ENCODE results near the gene SOD3.

DNA sequence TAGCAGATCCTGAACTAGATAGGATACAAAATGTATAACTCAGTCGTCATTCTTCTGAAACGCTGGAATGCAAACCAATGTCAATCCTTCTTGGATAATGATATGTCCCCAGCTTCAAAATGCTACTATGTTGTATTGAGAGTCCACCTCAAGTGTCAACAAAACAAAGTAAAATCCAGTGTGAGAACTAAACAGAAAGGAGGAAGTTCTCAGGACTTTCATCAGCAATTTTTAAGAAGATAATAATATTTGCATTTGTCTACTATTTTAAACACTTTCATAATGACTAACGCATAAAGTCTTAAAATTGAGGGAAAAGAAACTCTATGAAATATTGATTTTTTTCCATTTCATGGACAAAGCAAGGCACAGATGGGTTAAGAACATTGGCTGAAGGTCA is 36.3 kb downstream of the SOD3 start:
- TF ChIP-seq, protein P1, sequence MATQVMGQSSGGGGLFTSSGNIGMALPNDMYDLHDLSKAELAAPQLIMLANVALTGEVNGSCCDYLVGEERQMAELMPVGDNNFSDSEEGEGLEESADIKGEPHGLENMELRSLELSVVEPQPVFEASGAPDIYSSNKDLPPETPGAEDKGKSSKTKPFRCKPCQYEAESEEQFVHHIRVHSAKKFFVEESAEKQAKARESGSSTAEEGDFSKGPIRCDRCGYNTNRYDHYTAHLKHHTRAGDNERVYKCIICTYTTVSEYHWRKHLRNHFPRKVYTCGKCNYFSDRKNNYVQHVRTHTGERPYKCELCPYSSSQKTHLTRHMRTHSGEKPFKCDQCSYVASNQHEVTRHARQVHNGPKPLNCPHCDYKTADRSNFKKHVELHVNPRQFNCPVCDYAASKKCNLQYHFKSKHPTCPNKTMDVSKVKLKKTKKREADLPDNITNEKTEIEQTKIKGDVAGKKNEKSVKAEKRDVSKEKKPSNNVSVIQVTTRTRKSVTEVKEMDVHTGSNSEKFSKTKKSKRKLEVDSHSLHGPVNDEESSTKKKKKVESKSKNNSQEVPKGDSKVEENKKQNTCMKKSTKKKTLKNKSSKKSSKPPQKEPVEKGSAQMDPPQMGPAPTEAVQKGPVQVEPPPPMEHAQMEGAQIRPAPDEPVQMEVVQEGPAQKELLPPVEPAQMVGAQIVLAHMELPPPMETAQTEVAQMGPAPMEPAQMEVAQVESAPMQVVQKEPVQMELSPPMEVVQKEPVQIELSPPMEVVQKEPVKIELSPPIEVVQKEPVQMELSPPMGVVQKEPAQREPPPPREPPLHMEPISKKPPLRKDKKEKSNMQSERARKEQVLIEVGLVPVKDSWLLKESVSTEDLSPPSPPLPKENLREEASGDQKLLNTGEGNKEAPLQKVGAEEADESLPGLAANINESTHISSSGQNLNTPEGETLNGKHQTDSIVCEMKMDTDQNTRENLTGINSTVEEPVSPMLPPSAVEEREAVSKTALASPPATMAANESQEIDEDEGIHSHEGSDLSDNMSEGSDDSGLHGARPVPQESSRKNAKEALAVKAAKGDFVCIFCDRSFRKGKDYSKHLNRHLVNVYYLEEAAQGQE (IDR thresholded peaks at IDR 0.05; ENCODE audit: insufficient read depth in 1 of 2, low read depth in 2 of 2, low read length in 1 of 2): no peak
- TF ChIP-seq, protein P2, sequence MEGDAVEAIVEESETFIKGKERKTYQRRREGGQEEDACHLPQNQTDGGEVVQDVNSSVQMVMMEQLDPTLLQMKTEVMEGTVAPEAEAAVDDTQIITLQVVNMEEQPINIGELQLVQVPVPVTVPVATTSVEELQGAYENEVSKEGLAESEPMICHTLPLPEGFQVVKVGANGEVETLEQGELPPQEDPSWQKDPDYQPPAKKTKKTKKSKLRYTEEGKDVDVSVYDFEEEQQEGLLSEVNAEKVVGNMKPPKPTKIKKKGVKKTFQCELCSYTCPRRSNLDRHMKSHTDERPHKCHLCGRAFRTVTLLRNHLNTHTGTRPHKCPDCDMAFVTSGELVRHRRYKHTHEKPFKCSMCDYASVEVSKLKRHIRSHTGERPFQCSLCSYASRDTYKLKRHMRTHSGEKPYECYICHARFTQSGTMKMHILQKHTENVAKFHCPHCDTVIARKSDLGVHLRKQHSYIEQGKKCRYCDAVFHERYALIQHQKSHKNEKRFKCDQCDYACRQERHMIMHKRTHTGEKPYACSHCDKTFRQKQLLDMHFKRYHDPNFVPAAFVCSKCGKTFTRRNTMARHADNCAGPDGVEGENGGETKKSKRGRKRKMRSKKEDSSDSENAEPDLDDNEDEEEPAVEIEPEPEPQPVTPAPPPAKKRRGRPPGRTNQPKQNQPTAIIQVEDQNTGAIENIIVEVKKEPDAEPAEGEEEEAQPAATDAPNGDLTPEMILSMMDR (IDR thresholded peaks at IDR 0.05): no peak
- TF ChIP-seq POLR2AphosphoS5 (IDR thresholded peaks at IDR 0.05; ENCODE audit: low read depth, low read length): no peak
- TF ChIP-seq SIN3A (IDR thresholded peaks at IDR 0.05; ENCODE audit: borderline replicate concordance, insufficient read depth, low read depth, low read length): no peak

Data from Panc1 (cell line).